ENCODE data around the gene NPM3.

The NPM3 gene

GRCh38 chr10:101780187-101780817 lies 2.9 kb downstream of the NPM3 start:
- Histone ChIP-seq H3K9me3 (ENCODE audit: control insufficient read depth in 2 of 2, low read length in 2 of 2) (no peaks in the 10 kb centered on the region), H3K4me1 (ENCODE audit: control insufficient read depth, insufficient read depth, low read length) (peaks cover 57% of the 10 kb centered on the region), H3K27me3 (ENCODE audit: control insufficient read depth in 1 of 2, insufficient read depth in 2 of 2, low read length in 2 of 2) (peaks cover 29 to 44% of the 10 kb centered on the region in 2 donors), H3K4me3 (ENCODE audit: low read length in 2 of 2) (peak overlapping the region; percentile 63 to 72), H3K27ac (ENCODE audit: low read length) (no peak overlapping the region), H3K36me3 (ENCODE audit: control insufficient read depth in 2 of 2, insufficient read depth in 2 of 2, low read length in 2 of 2) (peaks cover 5 to 11% of the 10 kb centered on the region in 2 donors), H3K9ac (ENCODE audit: low read length in 2 of 2) (no peak overlapping the region)

- Histone ChIP-seq H3K27ac (ENCODE audit: low read length) (no peak overlapping the region), H3K36me3 (ENCODE audit: control insufficient read depth in 2 of 2, insufficient read depth in 2 of 2, low read length in 2 of 2) (peaks cover 3 to 5% of the 10 kb centered on the region in 2 donors), H3K4me1 (ENCODE audit: control insufficient read depth, insufficient read depth, low read length) (peaks cover 62% of the 10 kb centered on the region), H3K27me3 (ENCODE audit: control insufficient read depth in 1 of 2, insufficient read depth in 2 of 2, low read length in 2 of 2) (peaks cover 35 to 51% of the 10 kb centered on the region in 2 donors), H3K9me3 (ENCODE audit: control insufficient read depth in 2 of 2, low read length in 2 of 2) (no peaks in the 10 kb centered on the region), H3K4me3 (ENCODE audit: low read length in 2 of 2) (peak overlapping the region; percentile 63 to 72), H3K9ac (ENCODE audit: low read length in 2 of 2) (peak overlapping the region in 1 of 2 donors; percentile 39)
Observed at GRCh38 chr10:101779544-101780186, 3.6 kb downstream of the NPM3 start.

GRCh38 chr10:101778781-101779543 lies 4.3 kb downstream of the NPM3 start:
- H3K4me3 ChIP-seq (ENCODE audit: low read length in 2 of 2): peak overlapping the region; percentile 63 to 72
- peak overlapping the region in 1 of 2 donors; percentile 5 for H3K9ac ChIP-seq (ENCODE audit: low read length in 2 of 2)
- peaks cover 61% of the 10 kb centered on the region for H3K4me1 ChIP-seq (ENCODE audit: control insufficient read depth, insufficient read depth, low read length)
- H3K36me3 ChIP-seq (ENCODE audit: control insufficient read depth in 2 of 2, insufficient read depth in 2 of 2, low read length in 2 of 2): no peaks in the 10 kb centered on the region
- H3K27ac ChIP-seq (ENCODE audit: low read length): no peak overlapping the region
- H3K27me3 ChIP-seq (ENCODE audit: control insufficient read depth in 1 of 2, insufficient read depth in 2 of 2, low read length in 2 of 2): peaks cover 41 to 58% of the 10 kb centered on the region in 2 donors
- no peaks in the 10 kb centered on the region for H3K9me3 ChIP-seq (ENCODE audit: control insufficient read depth in 2 of 2, low read length in 2 of 2)

GRCh38 chr10:101778151-101778780 lies 5.0 kb downstream of the NPM3 start:
- H3K9me3 ChIP-seq (ENCODE audit: control insufficient read depth in 2 of 2, low read length in 2 of 2): no peaks in the 10 kb centered on the region
- no peak overlapping the region for H3K4me3 ChIP-seq (ENCODE audit: low read length in 2 of 2)
- peaks cover 47 to 65% of the 10 kb centered on the region in 2 donors for H3K27me3 ChIP-seq (ENCODE audit: control insufficient read depth in 1 of 2, insufficient read depth in 2 of 2, low read length in 2 of 2)
- H3K9ac ChIP-seq (ENCODE audit: low read length in 2 of 2): no peak overlapping the region
- H3K27ac ChIP-seq (ENCODE audit: low read length): no peak overlapping the region
- no peaks in the 10 kb centered on the region for H3K36me3 ChIP-seq (ENCODE audit: control insufficient read depth in 2 of 2, insufficient read depth in 2 of 2, low read length in 2 of 2)
- H3K4me1 ChIP-seq (ENCODE audit: control insufficient read depth, insufficient read depth, low read length): peaks cover 54% of the 10 kb centered on the region

- H3K4me1 ChIP-seq (ENCODE audit: control insufficient read depth, insufficient read depth, low read length): peaks cover 54% of the 10 kb centered on the region
- no peak overlapping the region for H3K9ac ChIP-seq (ENCODE audit: low read length in 2 of 2)
- H3K27me3 ChIP-seq (ENCODE audit: control insufficient read depth in 1 of 2, insufficient read depth in 2 of 2, low read length in 2 of 2): peaks cover 53 to 70% of the 10 kb centered on the region in 2 donors
Observed at GRCh38 chr10:101777619-101778145, 5.6 kb downstream of the NPM3 start.

GRCh38 chr10:101776161-101776817 lies 7.0 kb downstream of the NPM3 start:
- H3K27me3 ChIP-seq (ENCODE audit: control insufficient read depth in 1 of 2, insufficient read depth in 2 of 2, low read length in 2 of 2): peaks cover 64 to 84% of the 10 kb centered on the region in 2 donors
- H3K9ac ChIP-seq (ENCODE audit: low read length in 2 of 2): no peak overlapping the region
- peaks cover 41% of the 10 kb centered on the region for H3K4me1 ChIP-seq (ENCODE audit: control insufficient read depth, insufficient read depth, low read length)
- H3K4me3 ChIP-seq (ENCODE audit: low read length in 2 of 2): no peak overlapping the region
- H3K36me3 ChIP-seq (ENCODE audit: control insufficient read depth in 2 of 2, insufficient read depth in 2 of 2, low read length in 2 of 2): no peaks in the 10 kb centered on the region
- no peaks in the 10 kb centered on the region for H3K9me3 ChIP-seq (ENCODE audit: control insufficient read depth in 2 of 2, low read length in 2 of 2)
- no peak overlapping the region for H3K27ac ChIP-seq (ENCODE audit: low read length)

More at GRCh38 chr10:101777619-101778145, 5.6 kb downstream of the NPM3 start:
- Histone ChIP-seq H3K27ac (ENCODE audit: low read length) (no peak overlapping the region), H3K9me3 (ENCODE audit: control insufficient read depth in 2 of 2, low read length in 2 of 2) (no peaks in the 10 kb centered on the region), H3K4me3 (ENCODE audit: low read length in 2 of 2) (no peak overlapping the region), H3K36me3 (ENCODE audit: control insufficient read depth in 2 of 2, insufficient read depth in 2 of 2, low read length in 2 of 2) (no peaks in the 10 kb centered on the region)

- Histone ChIP-seq H3K4me3 (ENCODE audit: low read length in 2 of 2) (peak within 1 kb of the TSS in 1 of 2 donors; percentile 44), H3K9ac (ENCODE audit: low read length in 2 of 2) (no peak within 1 kb of the TSS), H3K27me3 (ENCODE audit: control insufficient read depth in 1 of 2, insufficient read depth in 2 of 2, low read length in 2 of 2) (peaks cover 66 to 92% of the 10 kb centered on the region in 2 donors), H3K36me3 (ENCODE audit: control insufficient read depth in 2 of 2, insufficient read depth in 2 of 2, low read length in 2 of 2) (no peaks in the 10 kb centered on the region), H3K4me1 (ENCODE audit: control insufficient read depth, insufficient read depth, low read length) (peaks cover 35% of the 10 kb centered on the region), H3K9me3 (ENCODE audit: control insufficient read depth in 2 of 2, low read length in 2 of 2) (no peaks in the 10 kb centered on the region), H3K27ac (ENCODE audit: low read length) (no peak within 1 kb of the TSS)
Observed at GRCh38 chr10:101775273-101776160, 7.7 kb downstream of the NPM3 start, which contains the start of gene FGF8. FGF8 (minus strand) TSS chr10:101776114; CDS start chr10:101775900, 214 bp downstream.

GRCh38 chr10:101774589-101775272 lies 8.5 kb downstream of the NPM3 start:
- H3K9me3 ChIP-seq (ENCODE audit: control insufficient read depth in 2 of 2, low read length in 2 of 2): no peaks in the 10 kb centered on the region
- H3K4me1 ChIP-seq (ENCODE audit: control insufficient read depth, insufficient read depth, low read length): peaks cover 27% of the 10 kb centered on the region
- H3K27me3 ChIP-seq (ENCODE audit: control insufficient read depth in 1 of 2, insufficient read depth in 2 of 2, low read length in 2 of 2): peaks cover 70 to 89% of the 10 kb centered on the region in 2 donors
- H3K4me3 ChIP-seq (ENCODE audit: low read length in 2 of 2): no peak overlapping the region
- H3K9ac ChIP-seq (ENCODE audit: low read length in 2 of 2): no peak overlapping the region
- H3K27ac ChIP-seq (ENCODE audit: low read length): no peak overlapping the region
- no peaks in the 10 kb centered on the region for H3K36me3 ChIP-seq (ENCODE audit: control insufficient read depth in 2 of 2, insufficient read depth in 2 of 2, low read length in 2 of 2)

Data from stomach smooth muscle (tissue), 2 donors.